Activated CD4-positive, alpha-beta memory T cell treated with anti-CD3 and anti-CD28 coated beads, Interleukin-2, amount 10 ng/mL, durations not matched to agents 7 days and 5 days (primary cell): ENCODE results near the gene ALG1L2. TPM values are rescaled to one million over a fixed set of nuclear protein-coding genes. Genes with fewer than 3 reads are reported as not detected.
"Not testable (repeated sequence)": the region's sequence is repeated elsewhere in the genome, so short reads cannot be mapped to it uniquely, and the experiment has no call there.

Experiments
- CTCF ChIA-PET: fragments of 350-600 bp; sonication (Branson Sonifier 250); formaldehyde crosslinking; loops from one replicate; lab custom pipeline; 2021; ENCODE audit warnings: antibody characterized with exemption, inconsistent platforms; lab: Charles Lee
- POLR2A ChIA-PET: fragments of 350-600 bp; sonication (Branson Sonifier 250); formaldehyde crosslinking; loops from one replicate; lab custom pipeline; 2021; ENCODE audit warnings: antibody characterized with exemption; lab: Charles Lee
- DNase-seq: peaks from one replicate; pipeline ENCODE4 v3.0.0-alpha.2; 2020
- H3K27ac Mint-ChIP-seq: one replicate; pipeline ENCODE4 v1.8.0; 2021; ENCODE audit warnings: mild to moderate bottlenecking, mixed read lengths
- H3K27me3 Mint-ChIP-seq: one replicate; pipeline ENCODE4 v1.8.0; 2021; ENCODE audit warnings: mixed read lengths
- H3K36me3 Mint-ChIP-seq: one replicate; pipeline ENCODE4 v1.8.0; 2021; ENCODE audit warnings: low read depth, mixed read lengths
- H3K4me1 Mint-ChIP-seq: one replicate; pipeline ENCODE4 v1.8.0; 2021; ENCODE audit warnings: mixed read lengths
- H3K4me3 Mint-ChIP-seq: one replicate; pipeline ENCODE4 v1.8.0; 2021; ENCODE audit warnings: mild to moderate bottlenecking, mixed read lengths
- H3K9me3 Mint-ChIP-seq: one replicate; pipeline ENCODE4 v1.8.0; 2021; ENCODE audit warnings: mixed read lengths
- total RNA-seq, 2 experiments: library from RNA; stranded (reverse); gene quantifications; one replicate each; pipeline ENCODE4 v1.2.3, GENCODE V29; 2021

Gene ALG1L2
- total RNA-seq, 2 experiments from 2014 or later = 0.70 TPM; not detected in 1

DNA sequence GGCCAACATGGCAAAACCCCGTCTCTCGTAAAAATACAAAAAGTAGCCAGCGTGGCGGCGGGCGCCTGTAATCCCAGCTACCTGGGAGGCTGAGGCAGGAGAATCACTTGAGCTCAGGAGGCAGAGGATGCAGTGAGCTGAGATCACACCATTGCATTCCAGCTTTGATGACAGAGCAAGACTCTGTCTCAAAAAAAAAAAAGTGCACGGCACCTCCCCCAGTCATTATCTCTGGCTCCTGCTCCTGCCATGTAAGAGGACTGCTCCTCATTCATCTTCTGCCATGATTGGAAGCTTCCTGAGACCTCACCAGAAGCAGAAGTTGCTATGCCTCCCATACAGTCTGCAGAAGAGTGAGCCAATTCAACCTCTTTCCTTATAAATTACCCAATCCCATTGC, 4.0 kb upstream of the ALG1L2 start:
- H3K9me3 Mint-ChIP-seq = no peaks in the 10 kb centered on the region
- H3K27ac Mint-ChIP-seq = no peak overlapping the region
- POLR2A ChIA-PET = no interaction called here
- H3K4me3 Mint-ChIP-seq = no peak overlapping the region
- no peaks in the 10 kb centered on the region for H3K4me1 Mint-ChIP-seq
- CTCF ChIA-PET = no interaction called here
- H3K36me3 Mint-ChIP-seq = no peaks in the 10 kb centered on the region
- H3K27me3 Mint-ChIP-seq = no peaks in the 10 kb centered on the region
- DNase-seq = no peak

DNA sequence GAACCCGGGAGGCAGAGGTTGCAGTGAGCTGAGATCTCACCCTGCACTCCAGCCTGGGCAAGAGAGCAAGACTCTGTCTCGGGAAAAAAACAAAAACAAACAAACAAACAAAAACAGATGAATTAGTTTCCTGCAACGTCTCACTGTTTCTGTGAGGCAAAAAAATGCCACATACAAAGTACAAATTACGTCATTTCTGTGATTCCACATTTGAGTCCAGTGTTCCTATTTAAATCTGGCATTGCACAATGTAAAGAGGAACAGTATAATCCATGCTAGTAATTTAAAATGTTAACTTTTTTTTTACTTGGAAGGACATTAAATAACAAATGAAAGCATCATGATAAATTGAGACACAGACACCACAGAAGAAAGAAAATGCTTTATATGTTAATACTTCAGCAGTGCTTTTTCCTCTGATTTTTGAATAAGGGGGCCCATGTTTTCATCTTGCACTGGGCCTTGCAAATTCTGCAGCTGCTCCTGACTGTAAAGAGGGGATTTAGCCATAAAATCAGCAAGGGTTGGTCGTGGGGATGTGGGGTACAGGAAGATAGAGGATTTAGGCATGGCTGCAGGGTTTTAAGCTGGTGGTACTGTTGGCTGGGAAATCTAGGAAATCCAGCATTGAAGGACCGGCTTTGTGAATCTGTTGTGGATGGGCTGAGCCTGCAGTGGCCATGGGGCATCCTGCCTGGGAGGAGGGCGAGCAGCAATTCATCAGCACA, 1.9 kb downstream of the ALG1L2 start:
- H3K27me3 Mint-ChIP-seq, CTCF ChIA-PET, H3K27ac Mint-ChIP-seq, H3K4me3 Mint-ChIP-seq, H3K9me3 Mint-ChIP-seq, DNase-seq, H3K4me1 Mint-ChIP-seq, H3K36me3 Mint-ChIP-seq, POLR2A ChIA-PET: not testable (repeated sequence)

- CTCF ChIA-PET = no interaction called here
These were observed 2.9 kb downstream of the ALG1L2 start for GRCh38 chr3:130084436-130084980.

GRCh38 chr3:130085881-130086280, 4.2 kb downstream of the ALG1L2 start:
- no peak overlapping the region for H3K27ac Mint-ChIP-seq
- H3K4me1 Mint-ChIP-seq = no peaks in the 10 kb centered on the region
- H3K9me3 Mint-ChIP-seq = no peaks in the 10 kb centered on the region
- H3K27me3 Mint-ChIP-seq = no peaks in the 10 kb centered on the region
- ChIA-PET POLR2A (no interaction called here), CTCF (no interaction called here)
- H3K4me3 Mint-ChIP-seq = no peak overlapping the region
- H3K36me3 Mint-ChIP-seq = no peaks in the 10 kb centered on the region
- DNase-seq = no peak

More at GRCh38 chr3:130084436-130084980, 2.9 kb downstream of the ALG1L2 start:
- POLR2A ChIA-PET = no interaction called here
- no peak for DNase-seq
- H3K36me3 Mint-ChIP-seq = no peaks in the 10 kb centered on the region
- H3K27ac Mint-ChIP-seq = no peak overlapping the region
- no peaks in the 10 kb centered on the region for H3K27me3 Mint-ChIP-seq
- H3K4me3 Mint-ChIP-seq = no peak overlapping the region
- H3K4me1 Mint-ChIP-seq = no peaks in the 10 kb centered on the region
- H3K9me3 Mint-ChIP-seq = no peaks in the 10 kb centered on the region

DNA sequence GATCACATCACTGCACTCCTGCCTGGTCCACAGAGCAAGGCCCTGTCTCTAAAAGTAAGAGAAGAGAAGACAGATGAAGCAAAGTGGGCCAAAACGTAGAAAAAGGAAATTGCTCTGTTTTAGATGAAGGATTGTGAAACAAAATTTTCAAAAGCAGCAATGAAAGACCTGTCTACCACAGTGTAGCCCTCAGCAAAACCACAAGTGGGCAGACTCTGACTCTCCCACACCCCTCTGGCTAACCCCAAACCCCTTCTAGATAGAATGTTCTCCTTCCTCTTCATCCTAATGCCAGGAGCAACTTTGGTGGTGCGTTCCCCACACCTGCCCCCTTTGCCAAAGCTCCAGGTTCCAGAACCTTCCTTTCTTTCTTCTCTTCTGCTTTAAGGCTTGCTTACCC, 5.0 kb downstream of the ALG1L2 start:
- H3K27ac Mint-ChIP-seq, POLR2A ChIA-PET, CTCF ChIA-PET, H3K36me3 Mint-ChIP-seq, H3K9me3 Mint-ChIP-seq, DNase-seq, H3K4me1 Mint-ChIP-seq, H3K4me3 Mint-ChIP-seq, H3K27me3 Mint-ChIP-seq: not testable (repeated sequence)

DNA sequence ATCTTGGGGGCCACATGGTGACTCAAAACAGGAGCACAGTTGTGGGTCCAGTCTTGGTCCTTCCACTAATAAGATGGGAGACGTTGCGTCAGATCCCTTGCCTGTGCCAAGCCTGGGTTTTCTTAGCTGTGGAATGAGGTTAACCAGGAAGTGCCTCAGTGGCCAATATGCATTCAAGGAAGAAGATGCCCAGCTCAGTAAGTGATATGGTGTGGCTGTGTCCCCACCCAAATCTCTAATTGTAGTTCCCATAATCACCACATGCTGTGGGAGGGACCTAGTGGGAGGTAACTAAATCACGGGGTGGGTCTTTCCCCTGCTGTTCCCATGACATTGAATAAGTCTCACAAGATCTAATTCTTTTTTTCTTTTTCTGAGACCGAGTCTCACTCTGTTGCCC, 6.4 kb downstream of the ALG1L2 start:
- H3K36me3 Mint-ChIP-seq = no peaks in the 10 kb centered on the region
- H3K27ac Mint-ChIP-seq = no peak overlapping the region
- no peaks in the 10 kb centered on the region for H3K27me3 Mint-ChIP-seq
- H3K4me3 Mint-ChIP-seq = no peak overlapping the region
- POLR2A ChIA-PET = no interaction called here
- CTCF ChIA-PET = no interaction called here
- H3K9me3 Mint-ChIP-seq = no peaks in the 10 kb centered on the region
- no peak for DNase-seq
- peaks cover 3% of the 10 kb centered on the region for H3K4me1 Mint-ChIP-seq

DNA sequence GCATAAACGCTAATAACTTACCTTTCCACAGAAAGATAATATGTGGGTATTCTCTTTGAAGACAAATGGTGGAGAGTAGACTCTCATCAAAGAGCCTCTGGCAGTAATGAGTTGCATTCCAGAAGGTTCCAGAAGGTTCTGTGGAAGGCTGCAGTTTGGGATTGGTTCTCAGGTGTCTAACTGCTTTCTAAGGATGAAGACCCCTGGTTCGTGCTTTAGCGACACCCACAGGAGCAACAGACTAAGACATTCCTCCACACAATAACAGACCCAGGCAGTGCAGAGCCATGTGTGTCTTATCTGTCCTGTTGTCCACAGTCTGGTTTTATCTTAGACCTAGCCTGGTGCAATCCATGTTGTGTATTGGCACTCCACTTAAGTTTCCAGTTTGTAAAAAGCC, 9.1 kb downstream of the ALG1L2 start:
- H3K36me3 Mint-ChIP-seq, H3K9me3 Mint-ChIP-seq, DNase-seq, H3K27me3 Mint-ChIP-seq, POLR2A ChIA-PET, H3K4me3 Mint-ChIP-seq, H3K27ac Mint-ChIP-seq: not testable (repeated sequence)
- peaks cover 27% of the 10 kb centered on the region for H3K4me1 Mint-ChIP-seq
- CTCF ChIA-PET = interaction anchor here (0.5 kb wide), 1 partner anchor 78 kb away, joined by 3 read pairs; no protein-coding TSS in a partner anchor

DNA sequence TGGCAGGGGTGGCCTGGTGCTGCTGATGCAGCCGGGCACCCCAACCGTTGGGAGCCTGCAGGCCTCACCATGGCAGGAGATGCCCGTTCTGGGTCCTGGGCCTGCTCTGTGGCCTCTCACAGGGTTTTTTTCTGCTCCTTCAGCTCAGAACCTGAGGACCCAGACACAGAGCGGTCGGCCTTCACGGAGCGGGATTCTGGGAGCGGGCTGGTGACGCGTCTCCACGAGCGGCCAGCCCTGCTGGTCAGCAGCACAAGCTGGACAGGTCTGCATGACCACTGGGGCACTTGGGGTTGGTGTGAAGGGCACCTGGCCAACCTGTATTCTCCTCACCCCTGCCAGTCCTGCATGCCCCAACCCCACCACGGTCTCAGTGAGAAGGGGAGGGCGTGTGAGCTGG, 10.3 kb downstream of the ALG1L2 start:
- no peak for DNase-seq
- POLR2A ChIA-PET = no interaction called here
- H3K4me1 Mint-ChIP-seq = peaks cover 35% of the 10 kb centered on the region

GRCh38 chr3:130093741-130094391, 12.2 kb downstream of the ALG1L2 start:
- Mint-ChIP-seq H3K27ac (peak overlapping the region; percentile 81), H3K4me3 (peak overlapping the region; percentile 63), H3K9me3 (no peaks in the 10 kb centered on the region), H3K27me3 (no peaks in the 10 kb centered on the region), H3K36me3 (no peaks in the 10 kb centered on the region), H3K4me1 (peaks cover 45% of the 10 kb centered on the region)
- ChIA-PET CTCF (interaction anchor here (0.7 to 2.5 kb wide), 5 partner anchors 12 to 800 kb away, joined by 3 to 10 read pairs (median 4); partner anchors contain the start of gene ATP2C1), POLR2A (interaction anchor here (0.9 to 1.6 kb wide), 3 partner anchors 53 to 200 kb away, joined by 3 to 5 read pairs (median 3); no protein-coding TSS in a partner anchor)
- peak; percentile 62 for DNase-seq

More for the DNA sequence above, 10.3 kb downstream of the ALG1L2 start:
- CTCF ChIA-PET = no interaction called here
- no peaks in the 10 kb centered on the region for H3K27me3 Mint-ChIP-seq
- no peaks in the 10 kb centered on the region for H3K9me3 Mint-ChIP-seq
- no peak overlapping the region for H3K4me3 Mint-ChIP-seq
- no peaks in the 10 kb centered on the region for H3K36me3 Mint-ChIP-seq
- H3K27ac Mint-ChIP-seq = no peak overlapping the region

- DNase-seq = peak; percentile 49
- ChIA-PET POLR2A (interaction anchor here (1.6 kb wide), 1 partner anchor 146 kb away, joined by 3 read pairs; no protein-coding TSS in a partner anchor), CTCF (interaction anchor here (0.7 to 2.5 kb wide), 4 partner anchors 12 to 153 kb away, joined by 3 to 10 read pairs (median 4); no protein-coding TSS in a partner anchor)
- not testable (repeated sequence) for H3K9me3 Mint-ChIP-seq, H3K36me3 Mint-ChIP-seq, H3K27me3 Mint-ChIP-seq
- peaks cover 45% of the 10 kb centered on the region for H3K4me1 Mint-ChIP-seq
- H3K27ac Mint-ChIP-seq = peak overlapping the region; percentile 81
- H3K4me3 Mint-ChIP-seq = peak overlapping the region; percentile 46
These were observed 12.9 kb downstream of the ALG1L2 start for GRCh38 chr3:130094491-130094941.

DNA sequence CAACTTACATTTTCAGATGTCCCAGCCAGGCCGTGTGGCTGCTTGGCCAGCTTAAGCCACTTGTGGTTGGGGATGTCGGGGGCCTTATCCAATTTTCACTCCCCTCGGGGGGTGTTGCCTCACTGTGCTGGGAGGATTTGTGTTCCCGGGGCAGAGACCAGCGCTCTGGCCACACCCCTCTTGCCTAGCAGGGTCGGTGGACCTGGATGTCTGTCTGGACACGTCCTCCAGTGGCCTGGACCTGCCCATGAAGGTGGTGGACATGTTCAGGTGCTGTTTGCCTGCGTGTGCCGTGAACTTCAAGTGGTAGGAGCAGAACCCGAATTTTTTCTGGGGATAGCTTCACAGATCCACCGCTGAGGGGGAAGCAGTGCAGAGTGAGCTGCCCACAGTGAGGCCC, 14.2 kb downstream of the ALG1L2 start:
- H3K36me3 Mint-ChIP-seq, H3K4me3 Mint-ChIP-seq, H3K27me3 Mint-ChIP-seq, H3K9me3 Mint-ChIP-seq, POLR2A ChIA-PET, DNase-seq: not testable (repeated sequence)
- CTCF ChIA-PET = interaction anchor here (4.2 kb wide), 1 partner anchor 154 kb away, joined by 32 read pairs; no protein-coding TSS in a partner anchor
- H3K4me1 Mint-ChIP-seq = peaks cover 45% of the 10 kb centered on the region
- H3K27ac Mint-ChIP-seq = peak overlapping the region; percentile 7

DNA sequence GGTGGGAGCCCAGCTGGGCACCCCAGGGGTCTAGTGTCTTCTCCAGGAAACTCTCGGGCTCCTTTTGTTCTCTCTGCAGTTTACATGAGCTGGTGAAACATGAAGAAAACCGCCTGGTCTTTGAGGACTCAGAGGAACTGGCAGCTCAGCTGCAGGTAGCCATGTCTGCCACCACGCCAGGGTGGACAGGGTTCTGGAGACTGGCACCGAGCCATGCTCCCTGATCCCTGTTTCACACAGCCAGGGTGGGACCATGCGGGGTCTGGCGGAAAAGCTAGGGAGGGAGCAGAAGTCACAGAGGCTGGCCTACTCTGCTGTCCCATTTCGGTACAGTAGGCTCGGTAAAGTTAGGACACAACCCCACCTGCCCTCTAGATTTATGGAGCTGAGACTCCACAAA, 15.5 kb downstream of the ALG1L2 start:
- POLR2A ChIA-PET, H3K27ac Mint-ChIP-seq, H3K27me3 Mint-ChIP-seq, H3K4me3 Mint-ChIP-seq, H3K36me3 Mint-ChIP-seq, H3K9me3 Mint-ChIP-seq, DNase-seq: not testable (repeated sequence)
- CTCF ChIA-PET = interaction anchor here (1.1 to 4.2 kb wide), 3 partner anchors 9 to 155 kb away, joined by 3 to 32 read pairs (median 11); no protein-coding TSS in a partner anchor
- H3K4me1 Mint-ChIP-seq = peaks cover 43% of the 10 kb centered on the region
